Nephron (organoid): ENCODE data around the gene HERC2.

Experiments used
- H3K27ac Mint-ChIP-seq, 3 experiments: 2 replicates each; pipeline ENCODE4 v1.8.0; 2020; ENCODE audit warnings: mixed read lengths in 3 of 3, mild to moderate bottlenecking in 2 of 3, moderate library complexity in 1 of 3
- H3K27me3 Mint-ChIP-seq: 2 replicates; pipeline ENCODE4 v1.8.0; 2021; ENCODE audit warnings: low read depth, mild to moderate bottlenecking, moderate library complexity, mixed read lengths
- H3K36me3 Mint-ChIP-seq: 2 replicates; pipeline ENCODE4 v1.8.0; 2020; ENCODE audit warnings: low read depth, mixed read lengths
- H3K4me1 Mint-ChIP-seq: 2 replicates; pipeline ENCODE4 v1.8.0; 2020; ENCODE audit warnings: mixed read lengths
- H3K4me3 Mint-ChIP-seq, 3 experiments: 2 replicates each; pipeline ENCODE4 v1.8.0; 2020; ENCODE audit warnings: mild to moderate bottlenecking in 3 of 3, mixed read lengths in 3 of 3, moderate library complexity in 2 of 3
- H3K9me3 Mint-ChIP-seq: 2 replicates; pipeline ENCODE4 v1.8.0; 2020; ENCODE audit warnings: mixed read lengths
- TF ChIP-seq, protein P1 (sequence below), 3 experiments: fragments of 200-600 bp; sonication (generic); IDR thresholded peaks; one replicate each; pipeline ENCODE4 v1.5.0; 2021; ENCODE audit warnings: antibody characterized with exemption in 3 of 3; ENCODE audit not compliant: unreplicated experiment in 3 of 3

Gene HERC2

DNA sequence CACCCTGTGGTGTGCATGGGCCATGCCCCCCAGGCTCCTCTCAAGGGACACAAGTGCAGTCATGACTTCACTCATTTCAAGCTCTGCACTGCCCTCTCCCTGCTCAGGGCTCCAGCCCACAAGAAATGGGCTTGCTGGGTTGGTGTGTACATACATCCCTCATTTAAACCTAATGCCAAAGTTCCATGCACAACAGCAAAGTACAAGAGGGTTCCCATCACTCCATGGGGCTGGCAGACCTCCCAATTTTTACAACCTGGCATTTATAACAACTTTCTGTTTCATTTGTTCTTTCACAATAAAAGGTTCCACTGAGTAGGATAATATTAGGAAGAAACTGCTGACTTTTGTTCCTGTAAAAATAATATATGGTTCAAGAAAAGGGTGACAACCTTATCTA is 54.3 kb downstream of the HERC2 start:
- Mint-ChIP-seq H3K4me1 (no peaks in the 10 kb centered on the region), H3K4me3 (no peak overlapping the region), H3K9me3 (no peaks in the 10 kb centered on the region), H3K27ac (no peak overlapping the region), H3K27me3 (no peaks in the 10 kb centered on the region), H3K36me3 (peaks cover 73% of the 10 kb centered on the region)
- TF ChIP-seq, protein P1, sequence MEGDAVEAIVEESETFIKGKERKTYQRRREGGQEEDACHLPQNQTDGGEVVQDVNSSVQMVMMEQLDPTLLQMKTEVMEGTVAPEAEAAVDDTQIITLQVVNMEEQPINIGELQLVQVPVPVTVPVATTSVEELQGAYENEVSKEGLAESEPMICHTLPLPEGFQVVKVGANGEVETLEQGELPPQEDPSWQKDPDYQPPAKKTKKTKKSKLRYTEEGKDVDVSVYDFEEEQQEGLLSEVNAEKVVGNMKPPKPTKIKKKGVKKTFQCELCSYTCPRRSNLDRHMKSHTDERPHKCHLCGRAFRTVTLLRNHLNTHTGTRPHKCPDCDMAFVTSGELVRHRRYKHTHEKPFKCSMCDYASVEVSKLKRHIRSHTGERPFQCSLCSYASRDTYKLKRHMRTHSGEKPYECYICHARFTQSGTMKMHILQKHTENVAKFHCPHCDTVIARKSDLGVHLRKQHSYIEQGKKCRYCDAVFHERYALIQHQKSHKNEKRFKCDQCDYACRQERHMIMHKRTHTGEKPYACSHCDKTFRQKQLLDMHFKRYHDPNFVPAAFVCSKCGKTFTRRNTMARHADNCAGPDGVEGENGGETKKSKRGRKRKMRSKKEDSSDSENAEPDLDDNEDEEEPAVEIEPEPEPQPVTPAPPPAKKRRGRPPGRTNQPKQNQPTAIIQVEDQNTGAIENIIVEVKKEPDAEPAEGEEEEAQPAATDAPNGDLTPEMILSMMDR (IDR thresholded peaks at IDR 0.05; ENCODE audit: unreplicated experiment in 3 of 3), result no peak

DNA sequence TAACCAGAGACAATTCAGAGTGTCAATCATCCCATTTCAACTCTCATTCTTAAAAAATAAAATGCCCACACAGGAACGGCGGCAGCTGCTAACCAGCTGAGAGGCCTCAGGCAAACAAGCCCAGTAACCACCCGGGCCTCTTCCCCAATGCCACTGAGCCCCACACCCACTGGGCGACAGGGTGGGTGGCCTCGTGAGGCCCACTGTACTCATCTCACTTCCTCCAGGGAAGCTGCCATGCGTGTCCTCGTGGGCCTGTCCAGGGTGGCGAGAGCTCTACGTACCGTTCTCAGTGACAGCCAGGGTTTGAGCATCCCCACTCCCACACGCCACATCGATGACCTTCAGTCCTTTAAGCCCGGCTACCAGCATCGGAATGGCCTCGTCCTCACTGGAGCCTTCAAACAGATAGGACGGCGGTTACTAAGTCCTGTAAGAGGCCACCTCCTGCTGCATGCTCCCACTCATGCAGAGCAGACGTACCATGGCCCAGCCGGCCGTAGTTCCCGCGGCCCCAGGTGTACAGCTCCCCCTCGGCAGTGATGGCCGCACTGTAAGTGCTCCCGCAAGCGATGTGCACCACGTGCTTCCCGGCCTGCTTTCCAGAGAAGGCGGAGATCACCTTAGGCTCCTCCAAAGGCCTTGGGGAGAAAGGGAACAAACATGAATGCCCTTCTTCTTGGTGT is 56.5 kb downstream of the HERC2 start:
- TF ChIP-seq, protein P1 (IDR thresholded peaks at IDR 0.05; ENCODE audit: unreplicated experiment in 3 of 3), result no peak
- Mint-ChIP-seq H3K4me1 (no peaks in the 10 kb centered on the region), H3K9me3 (no peaks in the 10 kb centered on the region), H3K36me3 (peaks cover 80% of the 10 kb centered on the region), H3K27me3 (no peaks in the 10 kb centered on the region), H3K4me3 (no peak overlapping the region), H3K27ac (no peak overlapping the region)

DNA sequence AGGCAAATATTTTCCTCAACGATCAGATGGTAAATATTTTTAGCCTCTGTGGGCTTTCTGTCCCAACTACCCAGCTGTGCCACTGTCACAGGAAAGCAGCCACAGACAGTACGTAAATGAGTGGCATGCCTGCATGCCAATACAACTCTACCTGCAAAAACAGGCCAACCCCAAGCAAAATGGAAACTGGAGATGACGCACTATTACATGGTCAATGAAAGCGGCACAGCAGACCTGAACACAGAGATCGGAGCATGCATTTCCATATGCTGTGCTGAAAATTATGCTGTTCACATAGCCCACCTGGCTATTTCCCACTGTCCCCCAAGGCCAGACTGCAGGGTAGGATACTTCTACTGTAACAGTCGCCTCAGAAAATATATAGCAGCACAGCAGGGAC is 57.8 kb downstream of the HERC2 start:
- Mint-ChIP-seq H3K4me3 (no peak overlapping the region), H3K9me3 (no peaks in the 10 kb centered on the region), H3K36me3 (peaks cover 79% of the 10 kb centered on the region), H3K4me1 (no peaks in the 10 kb centered on the region), H3K27me3 (no peaks in the 10 kb centered on the region), H3K27ac (no peak overlapping the region)
- TF ChIP-seq, protein P1 (IDR thresholded peaks at IDR 0.05; ENCODE audit: unreplicated experiment in 3 of 3), result no peak

DNA sequence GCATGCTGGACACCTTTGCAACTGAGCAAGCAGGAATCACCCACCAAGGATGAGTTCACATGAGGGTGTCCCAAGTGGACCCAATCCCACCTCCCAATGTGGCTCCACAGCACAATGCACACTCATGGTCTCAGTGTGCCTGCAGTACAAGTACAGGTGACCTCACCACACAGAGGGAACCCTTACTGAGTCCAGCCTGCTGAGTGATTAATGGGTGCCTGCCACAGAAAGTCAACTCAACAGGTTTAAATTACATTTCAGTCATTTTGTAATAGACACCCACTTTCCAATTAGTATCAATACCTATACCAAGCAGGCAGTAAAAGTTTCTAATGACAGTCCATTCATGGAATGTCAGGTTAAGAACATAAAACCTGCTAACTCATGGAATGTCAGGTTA is 59.5 kb downstream of the HERC2 start:
- H3K36me3 Mint-ChIP-seq, result peaks cover 68% of the 10 kb centered on the region
- TF ChIP-seq, protein P1 (IDR thresholded peaks at IDR 0.05; ENCODE audit: unreplicated experiment in 3 of 3), result no peak
- H3K27me3 Mint-ChIP-seq, result no peaks in the 10 kb centered on the region
- no peaks in the 10 kb centered on the region for H3K4me1 Mint-ChIP-seq
- H3K4me3 Mint-ChIP-seq, result no peak overlapping the region
- H3K9me3 Mint-ChIP-seq, result no peaks in the 10 kb centered on the region
- H3K27ac Mint-ChIP-seq, result no peak overlapping the region

DNA sequence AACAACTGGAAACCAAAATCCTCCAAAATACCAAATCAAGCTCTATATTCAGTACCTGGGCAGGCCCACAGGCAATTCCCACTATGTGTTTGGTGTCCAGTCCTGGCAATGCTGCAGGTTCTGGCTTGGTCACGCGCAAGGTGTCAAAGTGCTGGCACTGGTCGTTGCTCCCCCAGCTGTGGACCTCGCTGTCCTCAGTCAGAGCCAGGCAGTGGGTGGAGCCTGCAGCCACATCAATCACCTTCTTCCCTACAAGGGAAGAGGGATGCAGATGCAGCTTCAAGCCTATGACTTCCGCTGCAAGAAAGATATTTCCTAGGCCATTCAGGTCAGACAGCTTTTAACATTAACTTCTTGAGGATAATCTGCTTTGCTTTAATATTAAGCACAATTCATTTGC is 61.3 kb downstream of the HERC2 start:
- TF ChIP-seq, protein P1 (IDR thresholded peaks at IDR 0.05; ENCODE audit: unreplicated experiment in 3 of 3), result no peak
- Mint-ChIP-seq H3K27me3 (no peaks in the 10 kb centered on the region), H3K36me3 (peaks cover 70% of the 10 kb centered on the region), H3K27ac (no peak overlapping the region), H3K4me3 (no peak overlapping the region), H3K4me1 (no peaks in the 10 kb centered on the region), H3K9me3 (no peaks in the 10 kb centered on the region)

DNA sequence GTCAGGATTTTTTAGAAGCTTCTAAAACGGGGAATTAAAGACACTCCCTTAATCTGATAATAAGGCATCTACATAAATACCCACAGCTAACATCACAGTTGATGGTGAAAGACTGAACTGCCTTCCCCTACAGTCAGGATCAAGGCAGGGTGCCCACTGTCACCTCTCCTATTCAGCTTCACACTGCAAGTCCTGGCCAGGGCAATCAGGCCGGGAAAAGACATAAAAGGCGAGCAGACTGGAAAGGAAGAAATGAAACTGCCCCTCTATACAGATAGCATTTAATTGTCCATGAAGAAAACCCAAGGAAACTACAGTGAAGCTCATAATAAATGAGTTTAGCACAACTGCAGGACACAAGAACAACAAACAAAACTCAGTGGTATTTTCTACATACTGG is 61.7 kb downstream of the HERC2 start:
- Mint-ChIP-seq H3K36me3 (peaks cover 72% of the 10 kb centered on the region), H3K27ac (no peak overlapping the region), H3K4me3 (no peak overlapping the region), H3K4me1 (no peaks in the 10 kb centered on the region), H3K27me3 (no peaks in the 10 kb centered on the region), H3K9me3 (no peaks in the 10 kb centered on the region)
- TF ChIP-seq, protein P1 (IDR thresholded peaks at IDR 0.05; ENCODE audit: unreplicated experiment in 3 of 3), result no peak
